Panc1 (cell line): ENCODE data around the gene BNIP3. TPM values are rescaled to one million over a fixed set of nuclear protein-coding genes. Genes with fewer than 3 reads are reported as not detected.

Source experiments
- ATAC-seq: fragments of 200-7000 bp; cut with Tn5 transposase; 2 replicates; pipeline ENCODE4 v1.9.1; 2020; ENCODE audit warnings: mild to moderate bottlenecking, moderate library complexity
- BruUV-seq: library from RNA; stranded (reverse); fragments of 400-500 nt; replicated peaks from 2 replicates; lab custom pipeline; 2021; lab: Mats Ljungman, UMichigan
- CTCF ChIA-PET: fragments of 300-600 bp; sonication (Branson Sonifier 250); formaldehyde crosslinking; loops from one replicate; lab custom pipeline; 2022; ENCODE audit warnings: antibody characterized with exemption; lab: Charles Lee
- POLR2A ChIA-PET: fragments of 300-600 bp; sonication (Branson Sonifier 250); formaldehyde crosslinking; loops from one replicate; lab custom pipeline; 2022; ENCODE audit warnings: antibody characterized with exemption; lab: Charles Lee
- DNase-seq: peaks from one replicate; pipeline ENCODE4 v3.0.0-alpha.2; 2010; ENCODE audit warnings: low read depth, low spot score
- H3K27ac ChIP-seq: 2 replicates; pipeline ENCODE4 v1.5.1; 2011; ENCODE audit warnings: mild to moderate bottlenecking, low read length, inconsistent platforms
- H3K27me3 ChIP-seq: fragments of 200-500 bp; sonication (Bioruptor generic); 2 replicates; pipeline ENCODE4 v1.6.0; 2014; ENCODE audit warnings: low read length, inconsistent platforms; ENCODE audit not compliant: control insufficient read depth, insufficient read depth
- H3K36me3 ChIP-seq: fragments of 200-500 bp; sonication (Bioruptor generic); 2 replicates; pipeline ENCODE4 v1.5.1; 2014; ENCODE audit warnings: inconsistent platforms, mild to moderate bottlenecking, low read length, moderate library complexity; ENCODE audit not compliant: control insufficient read depth, insufficient read depth
- H3K4me1 ChIP-seq: 2 replicates; pipeline ENCODE4 v1.5.1; 2011; ENCODE audit warnings: inconsistent platforms, mild to moderate bottlenecking, low read length, moderate library complexity; ENCODE audit not compliant: control insufficient read depth, insufficient read depth
- H3K4me3 ChIP-seq, 2 experiments: 2 replicates each; pipeline ENCODE4 v1.5.1; 2011 to 2012; ENCODE audit warnings: low read depth in 2 of 2, low read length in 2 of 2, mild to moderate bottlenecking in 2 of 2, inconsistent platforms in 1 of 2, moderate library complexity in 1 of 2
- H3K9me3 ChIP-seq: fragments of 200-500 bp; sonication (Bioruptor generic); 2 replicates; pipeline ENCODE4 v1.5.1; 2014; ENCODE audit warnings: low read depth, mild to moderate bottlenecking, inconsistent platforms, low read length, moderate library complexity; ENCODE audit not compliant: control insufficient read depth, insufficient read depth
- POLR2AphosphoS5 ChIP-seq: IDR thresholded peaks from 2 replicates; pipeline ENCODE4 v1.6.1; 2012; ENCODE audit warnings: mild to moderate bottlenecking, low read depth, low read length, moderate library complexity
- SIN3A ChIP-seq: IDR thresholded peaks from 2 replicates; pipeline ENCODE4 v1.6.1; 2012; ENCODE audit warnings: low read depth, mild to moderate bottlenecking, low read length, moderate library complexity, borderline replicate concordance; ENCODE audit not compliant: insufficient read depth
- TCF7L2 ChIP-seq: IDR thresholded peaks from 2 replicates; pipeline ENCODE4 v1.6.1; 2011; ENCODE audit warnings: mild to moderate bottlenecking, low read depth, low read length, inconsistent platforms
- in situ Hi-C: cut with HindIII; loops from 2 replicates; pipeline ENCODE4 v1.10.0; 2016; ENCODE audit warnings: low sequenced_read_pairs, low pct_unique_long_range_greater_than_20kb
- intact Hi-C: fragments of 100-400 bp; cut with micrococcal nuclease; formaldehyde crosslinking; loops from one replicate; pipeline ENCODE4 v1.10.0; 2022; ENCODE audit not compliant: unreplicated experiment
- total RNA-seq: library from RNA; stranded (reverse); gene quantifications from one replicate; pipeline ENCODE4 v1.2.1, GENCODE V29; 2021; ENCODE audit not compliant: unreplicated experiment
- TF ChIP-seq, protein P1 (sequence below): fragments of 450-650 bp; IDR thresholded peaks from 2 replicates; pipeline ENCODE4 v1.5.1; 2017; ENCODE audit warnings: mild to moderate bottlenecking
- TF ChIP-seq, protein P2 (sequence below), 2 experiments: IDR thresholded peaks; 2 replicates each; pipeline ENCODE4 v1.6.1; 2011 to 2012; ENCODE audit warnings: low read depth in 2 of 2, control low read depth in 1 of 2, low read length in 1 of 2, mild to moderate bottlenecking in 1 of 2, moderate library complexity in 1 of 2; ENCODE audit not compliant: insufficient read depth in 1 of 2

BNIP3 gene
- total RNA-seq, 1 experiment from 2014 or later: 67.8 TPM

DNA sequence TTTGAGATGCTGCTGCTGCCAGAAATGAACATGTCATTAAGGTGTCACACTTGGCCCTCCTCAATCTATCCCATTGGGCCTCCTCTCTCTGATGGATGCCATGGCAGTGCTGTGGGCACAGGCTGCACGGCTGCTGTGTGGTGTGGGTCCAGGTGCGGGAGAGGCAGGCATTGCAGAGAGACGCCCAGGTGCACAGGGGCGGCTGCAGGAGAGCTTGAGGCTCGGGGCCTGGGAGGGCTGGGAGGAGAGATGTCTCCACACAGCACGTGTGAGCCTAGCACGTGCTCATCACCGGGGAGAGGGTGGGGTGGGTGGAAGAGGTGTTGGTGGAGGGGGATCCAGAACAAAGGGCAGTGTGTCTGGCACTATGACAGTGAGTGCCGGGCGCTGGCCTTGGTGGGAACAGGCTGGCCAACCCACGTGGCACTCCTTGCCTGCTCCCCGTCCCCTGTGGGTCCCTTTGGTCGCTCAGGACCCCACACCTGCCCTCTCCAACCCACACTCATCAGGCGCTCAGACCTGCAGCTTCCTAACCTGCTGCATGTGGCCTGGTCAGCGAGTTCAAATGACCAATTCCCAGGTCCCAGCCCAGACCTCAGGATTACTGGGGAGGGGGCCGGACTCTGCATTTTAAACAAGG, 39.9 kb upstream of the BNIP3 start:
- no peaks in the 10 kb centered on the region for H3K9me3 ChIP-seq
- H3K27me3 ChIP-seq: peaks cover 6% of the 10 kb centered on the region
- no peaks in the 10 kb centered on the region for H3K36me3 ChIP-seq
- H3K4me3 ChIP-seq: no peak overlapping the region
- in situ Hi-C loops (no loop called here), intact Hi-C loops (loop anchor here (2.0 kb wide), 1 partner anchor 135 kb away; no protein-coding TSS in a partner anchor)
- no TSS peak for BruUV-seq
- H3K4me1 ChIP-seq: peaks cover 7% of the 10 kb centered on the region; the same call in 1 of the 2 replicates
- H3K27ac ChIP-seq: no peak overlapping the region
- no peak for ATAC-seq
- TF ChIP-seq SIN3A: no peak
- TF ChIP-seq, protein P1, sequence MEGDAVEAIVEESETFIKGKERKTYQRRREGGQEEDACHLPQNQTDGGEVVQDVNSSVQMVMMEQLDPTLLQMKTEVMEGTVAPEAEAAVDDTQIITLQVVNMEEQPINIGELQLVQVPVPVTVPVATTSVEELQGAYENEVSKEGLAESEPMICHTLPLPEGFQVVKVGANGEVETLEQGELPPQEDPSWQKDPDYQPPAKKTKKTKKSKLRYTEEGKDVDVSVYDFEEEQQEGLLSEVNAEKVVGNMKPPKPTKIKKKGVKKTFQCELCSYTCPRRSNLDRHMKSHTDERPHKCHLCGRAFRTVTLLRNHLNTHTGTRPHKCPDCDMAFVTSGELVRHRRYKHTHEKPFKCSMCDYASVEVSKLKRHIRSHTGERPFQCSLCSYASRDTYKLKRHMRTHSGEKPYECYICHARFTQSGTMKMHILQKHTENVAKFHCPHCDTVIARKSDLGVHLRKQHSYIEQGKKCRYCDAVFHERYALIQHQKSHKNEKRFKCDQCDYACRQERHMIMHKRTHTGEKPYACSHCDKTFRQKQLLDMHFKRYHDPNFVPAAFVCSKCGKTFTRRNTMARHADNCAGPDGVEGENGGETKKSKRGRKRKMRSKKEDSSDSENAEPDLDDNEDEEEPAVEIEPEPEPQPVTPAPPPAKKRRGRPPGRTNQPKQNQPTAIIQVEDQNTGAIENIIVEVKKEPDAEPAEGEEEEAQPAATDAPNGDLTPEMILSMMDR: no peak
- no peak for TF ChIP-seq TCF7L2
- TF ChIP-seq, protein P2, sequence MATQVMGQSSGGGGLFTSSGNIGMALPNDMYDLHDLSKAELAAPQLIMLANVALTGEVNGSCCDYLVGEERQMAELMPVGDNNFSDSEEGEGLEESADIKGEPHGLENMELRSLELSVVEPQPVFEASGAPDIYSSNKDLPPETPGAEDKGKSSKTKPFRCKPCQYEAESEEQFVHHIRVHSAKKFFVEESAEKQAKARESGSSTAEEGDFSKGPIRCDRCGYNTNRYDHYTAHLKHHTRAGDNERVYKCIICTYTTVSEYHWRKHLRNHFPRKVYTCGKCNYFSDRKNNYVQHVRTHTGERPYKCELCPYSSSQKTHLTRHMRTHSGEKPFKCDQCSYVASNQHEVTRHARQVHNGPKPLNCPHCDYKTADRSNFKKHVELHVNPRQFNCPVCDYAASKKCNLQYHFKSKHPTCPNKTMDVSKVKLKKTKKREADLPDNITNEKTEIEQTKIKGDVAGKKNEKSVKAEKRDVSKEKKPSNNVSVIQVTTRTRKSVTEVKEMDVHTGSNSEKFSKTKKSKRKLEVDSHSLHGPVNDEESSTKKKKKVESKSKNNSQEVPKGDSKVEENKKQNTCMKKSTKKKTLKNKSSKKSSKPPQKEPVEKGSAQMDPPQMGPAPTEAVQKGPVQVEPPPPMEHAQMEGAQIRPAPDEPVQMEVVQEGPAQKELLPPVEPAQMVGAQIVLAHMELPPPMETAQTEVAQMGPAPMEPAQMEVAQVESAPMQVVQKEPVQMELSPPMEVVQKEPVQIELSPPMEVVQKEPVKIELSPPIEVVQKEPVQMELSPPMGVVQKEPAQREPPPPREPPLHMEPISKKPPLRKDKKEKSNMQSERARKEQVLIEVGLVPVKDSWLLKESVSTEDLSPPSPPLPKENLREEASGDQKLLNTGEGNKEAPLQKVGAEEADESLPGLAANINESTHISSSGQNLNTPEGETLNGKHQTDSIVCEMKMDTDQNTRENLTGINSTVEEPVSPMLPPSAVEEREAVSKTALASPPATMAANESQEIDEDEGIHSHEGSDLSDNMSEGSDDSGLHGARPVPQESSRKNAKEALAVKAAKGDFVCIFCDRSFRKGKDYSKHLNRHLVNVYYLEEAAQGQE (IDR thresholded peaks at IDR 0.05; ENCODE audit: insufficient read depth in 1 of 2, low read depth in 2 of 2, low read length in 1 of 2): no peak
- TF ChIP-seq POLR2AphosphoS5: no peak
- POLR2A ChIA-PET: no interaction called here
- no peak for DNase-seq
- CTCF ChIA-PET: interaction anchor here (0.6 kb wide), 1 partner anchor 27 kb away, joined by 5 read pairs; no protein-coding TSS in a partner anchor

DNA sequence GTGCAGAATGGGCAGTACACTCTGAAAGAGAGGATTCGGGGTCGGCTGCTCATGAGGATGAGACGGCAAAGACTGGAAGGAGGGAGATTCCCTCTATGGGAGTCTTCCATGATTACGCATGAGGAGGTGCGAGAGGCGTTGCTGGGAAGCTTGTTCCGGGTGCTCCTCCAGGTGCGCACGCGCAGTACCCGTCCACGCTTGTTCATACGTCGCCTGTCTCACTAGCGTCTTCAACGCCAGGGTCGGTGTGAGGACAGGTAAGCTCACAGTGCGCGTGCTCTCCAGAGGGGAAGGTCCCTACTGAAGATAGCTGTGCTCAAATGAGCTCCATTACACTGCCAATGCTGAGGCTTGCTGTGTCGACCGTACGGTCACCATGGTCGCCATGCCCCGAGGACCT, 39.3 kb upstream of the BNIP3 start:
- Histone ChIP-seq H3K27me3 (peaks cover 6% of the 10 kb centered on the region), H3K9me3 (no peaks in the 10 kb centered on the region), H3K36me3 (no peaks in the 10 kb centered on the region), H3K27ac (no peak overlapping the region), H3K4me3 (no peak overlapping the region), H3K4me1 (peaks cover 7% of the 10 kb centered on the region; the same call in 1 of the 2 replicates)
- in situ Hi-C loops: no loop called here
- ATAC-seq: no peak
- no peak for DNase-seq
- BruUV-seq: no TSS peak
- TF ChIP-seq, protein P2 (IDR thresholded peaks at IDR 0.05; ENCODE audit: insufficient read depth in 1 of 2, low read depth in 2 of 2, low read length in 1 of 2): no peak
- TF ChIP-seq SIN3A (no peak), POLR2AphosphoS5 (no peak), TCF7L2 (no peak)
- TF ChIP-seq, protein P1: no peak
- intact Hi-C loops: no loop called here
- POLR2A ChIA-PET: no interaction called here
- CTCF ChIA-PET: interaction anchor here (0.6 kb wide), 1 partner anchor 27 kb away, joined by 5 read pairs; no protein-coding TSS in a partner anchor
